HK-2 (cell line): ENCODE measurements around the gene MOCS3.

Experiments
- DNase-seq: peaks from one replicate; pipeline ENCODE4 v3.0.0-alpha.2; 2018; ENCODE audit not compliant: unreplicated experiment

The MOCS3 gene

GRCh38 chr20:51012357-51012756 lies 53.7 kb downstream of the MOCS3 start:
- no peak for DNase-seq
